K562 (cell line): ENCODE data around the gene MECP2. TPM values are rescaled to one million over a fixed set of nuclear protein-coding genes. Genes with fewer than 3 reads are reported as not detected.

Experiments used
- ATAC-seq: fragments of 200-7000 bp; cut with Tn5 transposase; 3 replicates; pipeline ENCODE4 v1.9.1; 2020; ENCODE audit warnings: moderate library complexity
- BruUV-seq: library from RNA; stranded (reverse); fragments of 400-500 nt; replicated peaks from 2 replicates; lab custom pipeline; 2021; lab: Mats Ljungman, UMichigan
- CTCF ChIA-PET: fragments of 300-600 bp; formaldehyde crosslinking; extraction: SDS; loops from one replicate; lab custom pipeline; 2021; ENCODE audit warnings: low intra/inter-chr PET ratio; lab: Yijun Ruan, JAX
- POLR2A ChIA-PET: fragments of 300-600, 350-650 bp; sonication (Branson Sonifier 250); formaldehyde crosslinking; extraction: SDS; loops from one replicate; lab custom pipeline; 2021; ENCODE audit warnings: antibody characterized with exemption, inconsistent platforms; lab: Yijun Ruan, JAX
- DNase-seq, 4 experiments: peaks; one replicate each; pipeline versions ENCODE4 v3.0.0 to v3.0.0-alpha.2; 2011 to 2018; ENCODE audit warnings: low spot score in 3 of 4, mixed read lengths in 3 of 4; ENCODE audit errors: extremely low read depth in 1 of 4
- FAIRE-seq: peaks from 2 replicates; lab custom pipeline; 2011; peaks lifted over from hg19 to GRCh38; lab: Jason Lieb, UNC
- H2AFZ ChIP-seq: 2 replicates; pipeline ENCODE4 v1.6.0; 2011; ENCODE audit warnings: low read depth, low read length, control low read depth, inconsistent platforms
- H3K27ac ChIP-seq: fragments of 200-600 bp; 3 replicates; pipeline ENCODE4 v1.8.0; 2011; ENCODE audit warnings: low read depth, mild to moderate bottlenecking, control low read depth, inconsistent platforms, low read length, moderate library complexity, mixed read lengths; ENCODE audit errors: extremely low read depth
- H3K27me3 ChIP-seq, 2 experiments: fragments of 300-600 bp in 1 of 2; 2 replicates in 1 of 2; 3 replicates in 1 of 2; pipeline versions ENCODE4 v1.6.0 to v1.8.0; 2011; ENCODE audit warnings: inconsistent platforms in 2 of 2, low read length in 2 of 2, mild to moderate bottlenecking in 1 of 2, mixed read lengths in 1 of 2, moderate library complexity in 1 of 2; ENCODE audit not compliant: control insufficient read depth in 2 of 2, insufficient read depth in 2 of 2
- H3K36me3 ChIP-seq: fragments of 300-600 bp; 3 replicates; pipeline ENCODE4 v1.8.0; 2011; ENCODE audit warnings: mild to moderate bottlenecking, low read length, inconsistent platforms; ENCODE audit not compliant: control insufficient read depth, insufficient read depth
- H3K4me1 ChIP-seq, 2 experiments: fragments of 200-600 bp in 1 of 2; replicated peaks in 1 of 2; 2 replicates in 1 of 2; 3 replicates in 1 of 2; pipeline versions ENCODE4 v1.5.1 to v1.8.0; 2011; ENCODE audit warnings: inconsistent platforms in 2 of 2, low read length in 2 of 2, mild to moderate bottlenecking in 1 of 2, mixed read lengths in 1 of 2, moderate library complexity in 1 of 2; ENCODE audit not compliant: control insufficient read depth in 2 of 2, insufficient read depth in 2 of 2
- H3K4me2 ChIP-seq: 2 replicates; pipeline ENCODE4 v1.6.1; 2011; ENCODE audit warnings: low read length, control low read depth, inconsistent platforms, mixed read lengths; ENCODE audit not compliant: insufficient read depth
- H3K4me3 ChIP-seq: fragments of 200-600 bp; sonication (generic), shearing (Covaris generic); 2 replicates; pipeline ENCODE4 v1.5.1; 2016; ENCODE audit warnings: control low read depth, inconsistent platforms
- H3K79me2 ChIP-seq: fragments of 200-600 bp; 3 replicates; pipeline ENCODE4 v1.8.0; 2011; ENCODE audit warnings: low read length, inconsistent platforms; ENCODE audit not compliant: control insufficient read depth, insufficient read depth
- H3K9ac ChIP-seq, 2 experiments: 2 replicates each; pipeline versions ENCODE4 v1.6.0 to v1.6.1; 2011; ENCODE audit warnings: low read depth in 2 of 2, low read length in 2 of 2, control low read depth in 1 of 2, inconsistent platforms in 1 of 2, mild to moderate bottlenecking in 1 of 2, mixed read lengths in 1 of 2; ENCODE audit not compliant: insufficient read depth in 1 of 2
- H3K9me1 ChIP-seq: one replicate; pipeline ENCODE4 v1.6.0; 2011; ENCODE audit warnings: inconsistent platforms, mild to moderate bottlenecking, low read length, moderate library complexity; ENCODE audit not compliant: control insufficient read depth, insufficient read depth
- H3K9me3 ChIP-seq: replicated peaks from 2 replicates; pipeline ENCODE4 v1.5.1; 2011; ENCODE audit warnings: low read depth, low read length, inconsistent platforms; ENCODE audit not compliant: control insufficient read depth, insufficient read depth
- H4K20me1 ChIP-seq: replicated peaks from 2 replicates; pipeline ENCODE4 v1.6.1; 2011; ENCODE audit warnings: low read length, inconsistent platforms, mixed read lengths; ENCODE audit not compliant: control insufficient read depth, insufficient read depth
- EGR1 ChIP-seq: fragments of 450-650 bp; conservative IDR thresholded peaks from 2 replicates; pipeline ENCODE4 v1.6.1; 2017; ENCODE audit warnings: mild to moderate bottlenecking
- EP300 ChIP-seq: IDR thresholded peaks from 2 replicates; pipeline ENCODE4 v1.6.1; 2012; ENCODE audit warnings: low read length, improper control_type of control experiment
- KDM4B ChIP-seq, 2 experiments: fragments of 450-650 bp in 1 of 2; sonication (generic) in 1 of 2; IDR thresholded peaks; 2 replicates each; pipeline ENCODE4 v1.6.1; 2016 to 2017; ENCODE audit warnings: borderline replicate concordance in 2 of 2, antibody characterized with exemption in 1 of 2, low read depth in 1 of 2, mild to moderate bottlenecking in 1 of 2
- PML ChIP-seq: IDR thresholded peaks from 2 replicates; pipeline ENCODE4 v1.6.1; 2012; ENCODE audit warnings: low read length, inconsistent platforms
- RAD21 ChIP-seq, 2 experiments: fragments of 250-450 bp in 1 of 2; fragments of 450-650 bp in 1 of 2; sonication (Bioruptor Pico) in 1 of 2; formaldehyde crosslinking in 1 of 2; IDR thresholded peaks in 1 of 2; conservative IDR thresholded peaks in 1 of 2; 2 replicates each; pipeline versions ENCODE4 v1.4.0 to v1.8.0; 2020 to 2022; ENCODE audit warnings: mild to moderate bottlenecking in 2 of 2, moderate library complexity in 1 of 2
- RBFOX2 ChIP-seq: fragments of 200-400 bp; formaldehyde crosslinking; IDR thresholded peaks from 2 replicates; pipeline ENCODE4 v1.6.1; 2017; ENCODE audit warnings: low read depth, mild to moderate bottlenecking, low read length, moderate library complexity
- REST ChIP-seq, 2 experiments: fragments of 450-650 bp; formaldehyde crosslinking in 1 of 2; IDR thresholded peaks; 2 replicates each; pipeline versions ENCODE4 v1.4.0 to v1.6.1; 2014 to 2020; ENCODE audit warnings: mild to moderate bottlenecking in 2 of 2, borderline replicate concordance in 1 of 2, low read depth in 1 of 2
- SMC3 ChIP-seq: conservative IDR thresholded peaks from 2 replicates; pipeline ENCODE4 v1.6.1; 2011; ENCODE audit warnings: low read depth, low read length, improper control_type of control experiment; ENCODE audit not compliant: insufficient read depth
- XRCC5 ChIP-seq: fragments of 200-400 bp; formaldehyde crosslinking; IDR thresholded peaks from 2 replicates; pipeline ENCODE4 v1.6.1; 2017; ENCODE audit warnings: low read depth, mild to moderate bottlenecking, low read length
- WGBS: fragments of 100-300 bp; shearing (Covaris generic); methylation state at CpG from one replicate; pipeline ENCODE4 v1.1.6; 2016; ENCODE audit warnings: low coverage, mixed read lengths; ENCODE audit not compliant: insufficient coverage; ENCODE audit errors: missing lambda C conversion rate; 5-methylcytosine and 5-hydroxymethylcytosine counted together
- in situ Hi-C: fragments of 300-500 bp; cut with MboI; formaldehyde crosslinking; loops from 4 replicates; pipeline ENCODE4 v1.15.0; 2018; ENCODE audit warnings: inconsistent platforms, mixed read lengths
- intact Hi-C: fragments of 100-400 bp; cut with micrococcal nuclease; formaldehyde crosslinking; loops from 2 replicates; pipeline ENCODE4 v1.14.2; 2022
- polyA plus RNA-seq, 8 experiments: library from polyadenylated mRNA; depleted of rRNA in 4 of 8; stranded (reverse) in 5 of 8; unstranded in 3 of 8; fragments of >200 nt; fragmentation: Nextera tagmentation in 2 of 8; fragmentation: Illumina TruSeq in 1 of 8; extraction: Ambion mirVana in 2 of 8; extraction: Trizol in 1 of 8; gene quantifications; 2 replicates each; pipeline versions ENCODE4 v1.2.1 to v1.2.3, GENCODE V29; 2011 to 2014; ENCODE audit warnings: inconsistent platforms in 1 of 8, missing spikeins in 1 of 8
- total RNA-seq, 7 experiments: library from RNA; depleted of rRNA in 6 of 7; stranded (reverse); fragments of >200 nt in 6 of 7; fragmentation: Illumina TruSeq in 2 of 7; extraction: Trizol in 2 of 7; gene quantifications; 2 replicates each; pipeline versions ENCODE4 v1.2.1 to v1.2.3, GENCODE V29; 2011 to 2021; ENCODE audit warnings: low replicate concordance in 1 of 7

MECP2 gene
- total and polyA plus RNA-seq, 9 of the 15 experiments (the other 6 are each of a cell fraction or from before 2014, with no cell fraction given) = 2.1 to 50.9 (median 30.5) TPM

GRCh38 chrX:154013614-154014360 is 83.7 kb downstream of the MECP2 start:
- WGBS = 67% methylated on average over 11 of the region's 20 CpGs
- Histone ChIP-seq H3K4me1 (peaks cover 6 to 71% of the 10 kb centered on the region in 2 experiments), H3K36me3 (peaks cover 89% of the 10 kb centered on the region), H3K27ac (peak overlapping the region; percentile 36; the same call in 1 of the 3 replicates), H3K9me3 (no peaks in the 10 kb centered on the region), H3K9me1 (no peaks in the 10 kb centered on the region), H3K4me2 (no peak overlapping the region), H3K9ac (peak overlapping the region in 1 of 2 experiments; percentile 65; a peak in 2 of 4 replicates), H3K27me3 (no peaks in the 10 kb centered on the region), H4K20me1 (no peaks in the 10 kb centered on the region; the same call in 1 of the 2 replicates), H3K4me3 (no peak overlapping the region), H2AFZ (no peak overlapping the region), H3K79me2 (peaks cover 35% of the 10 kb centered on the region)
- in situ Hi-C loops = no loop called here
- intact Hi-C loops = no loop called here
- POLR2A ChIA-PET = interaction anchor here (0.7 to 3.3 kb wide), 7 partner anchors 10 to 84 kb away, joined by 3 to 23 read pairs (median 4); partner anchors contain the start of gene MECP2
- DNase-seq = peak; percentile 60 to 72 (median 66)
- CTCF ChIA-PET = interaction anchor here (0.7 kb wide), 1 partner anchor 37 kb away, joined by 3 read pairs; no protein-coding TSS in a partner anchor
- no peak for FAIRE-seq
- no TSS peak for BruUV-seq
- ATAC-seq = peak; percentile 82
- TF ChIP-seq REST (IDR thresholded peaks at IDR 0.05; ENCODE audit: borderline replicate concordance) (peak; percentile 41; the same call in 1 of the 2 replicates), REST (CRISPR knock-in tag; IDR thresholded peaks at IDR 0.05; ENCODE audit: low read depth) (no peak), EP300 (no peak), PML (0 out of 2 replicates have a peak, but pooled peaks have one; percentile 16), RBFOX2 (peak; percentile 51), EGR1 (no peak), KDM4B (IDR thresholded peaks at IDR 0.05; ENCODE audit: borderline replicate concordance in 2 of 2, low read depth in 1 of 2) (no peak), RAD21 (CRISPR knock-in tag; conservative IDR thresholded peaks at IDR 0.05 in 1 of 2, IDR thresholded peaks at IDR 0.05 in 1 of 2) (peak; percentile 23 to 60; a peak in 2 of 4 replicates), SMC3 (peak; percentile 56; the same call in 1 of the 2 replicates), XRCC5 (0 out of 2 replicates have a peak, but pooled peaks have one; percentile 52)
